ENCODE measurements around the gene SDR39U1.

SDR39U1 gene

GRCh38 chr14:24439257-24439656, 3.3 kb downstream of the SDR39U1 start:
- Mint-ChIP-seq H3K4me1 (ENCODE audit: low read depth in 2 of 2) (peaks cover 38 to 41% of the 10 kb centered on the region in 2 donors), H3K36me3 (ENCODE audit: insufficient read depth) (peaks cover 60% of the 10 kb centered on the region), H3K27ac (peak overlapping the region in 1 of 2 donors; percentile 79), H3K9me3 (no peaks in the 10 kb centered on the region), H3K4me3 (no peak overlapping the region), H3K27me3 (no peaks in the 10 kb centered on the region)
- no peak for DNase-seq
- ATAC-seq (replicated peaks) = no peak

DNA sequence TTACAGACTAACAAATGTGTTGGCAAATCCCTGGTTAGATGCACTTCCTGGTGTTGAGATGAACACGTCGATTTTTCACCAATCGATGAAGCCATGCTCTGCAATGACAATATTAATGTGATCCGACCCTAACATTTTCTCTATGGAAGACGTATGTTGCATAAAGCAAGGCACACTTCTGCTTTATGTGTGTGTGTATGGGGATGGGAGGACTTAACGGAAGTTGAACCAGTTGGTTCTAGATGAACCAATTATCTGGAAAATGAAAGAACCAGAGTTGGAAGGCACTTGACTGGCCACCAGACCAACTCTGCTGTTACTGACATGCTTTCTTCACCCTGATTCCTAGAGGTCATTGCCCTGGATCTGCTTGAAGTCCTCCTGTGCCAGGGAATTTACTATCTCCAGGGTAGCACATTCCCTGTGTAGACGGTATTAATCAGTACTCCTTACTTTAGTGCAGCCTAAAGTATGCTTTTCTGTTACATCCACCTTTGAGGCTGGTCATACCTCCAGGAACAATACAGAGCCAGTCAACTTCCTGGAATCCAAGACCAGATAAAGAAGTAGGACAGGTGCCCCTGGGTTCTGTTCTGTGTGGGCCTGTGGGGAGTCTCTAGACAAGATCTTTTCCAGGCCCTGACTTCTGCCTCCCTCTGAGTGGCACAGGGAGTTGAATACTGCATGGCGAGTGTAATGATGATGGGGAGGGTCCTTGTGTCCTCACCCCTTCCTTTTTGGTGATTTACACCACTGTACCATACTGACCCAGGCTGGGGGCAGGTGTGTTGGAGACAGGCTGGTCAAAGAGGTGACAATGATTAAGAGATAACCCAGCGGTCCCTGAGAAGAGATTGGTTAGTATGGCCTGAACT, 4.1 kb downstream of the SDR39U1 start:
- no peak overlapping the region for H3K4me3 Mint-ChIP-seq
- no peaks in the 10 kb centered on the region for H3K27me3 Mint-ChIP-seq
- H3K36me3 Mint-ChIP-seq (ENCODE audit: insufficient read depth) = peaks cover 61% of the 10 kb centered on the region
- no peaks in the 10 kb centered on the region for H3K9me3 Mint-ChIP-seq
- peak overlapping the region in 1 of 2 donors; percentile 79 for H3K27ac Mint-ChIP-seq
- DNase-seq (no peak), ATAC-seq (replicated peaks) (no peak)
- H3K4me1 Mint-ChIP-seq (ENCODE audit: low read depth in 2 of 2) = peaks cover 36 to 39% of the 10 kb centered on the region in 2 donors

DNA sequence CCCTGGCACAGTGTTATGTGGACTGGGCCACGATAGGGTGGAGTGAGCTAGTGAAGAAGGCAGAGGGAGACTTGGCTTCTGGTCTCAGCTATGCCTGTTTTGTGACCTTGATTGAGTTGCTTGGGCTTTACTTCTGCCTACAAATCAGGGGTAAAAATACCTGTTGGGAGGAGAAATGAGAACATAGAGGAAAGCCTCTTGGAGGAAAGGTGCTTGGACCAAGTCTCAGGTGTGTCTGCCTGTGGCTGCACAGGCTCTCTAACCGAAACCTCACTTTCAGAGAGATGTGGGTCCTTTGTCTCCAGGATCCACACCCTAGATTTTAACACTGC, 4.9 kb downstream of the SDR39U1 start:
- Mint-ChIP-seq H3K27ac (peak overlapping the region; percentile 54 to 85), H3K4me3 (no peak overlapping the region), H3K27me3 (no peaks in the 10 kb centered on the region), H3K36me3 (ENCODE audit: insufficient read depth) (peaks cover 64% of the 10 kb centered on the region), H3K4me1 (ENCODE audit: low read depth in 2 of 2) (peaks cover 34 to 39% of the 10 kb centered on the region in 2 donors), H3K9me3 (no peaks in the 10 kb centered on the region)
- ATAC-seq (replicated peaks) (no peak), DNase-seq (no peak)

DNA sequence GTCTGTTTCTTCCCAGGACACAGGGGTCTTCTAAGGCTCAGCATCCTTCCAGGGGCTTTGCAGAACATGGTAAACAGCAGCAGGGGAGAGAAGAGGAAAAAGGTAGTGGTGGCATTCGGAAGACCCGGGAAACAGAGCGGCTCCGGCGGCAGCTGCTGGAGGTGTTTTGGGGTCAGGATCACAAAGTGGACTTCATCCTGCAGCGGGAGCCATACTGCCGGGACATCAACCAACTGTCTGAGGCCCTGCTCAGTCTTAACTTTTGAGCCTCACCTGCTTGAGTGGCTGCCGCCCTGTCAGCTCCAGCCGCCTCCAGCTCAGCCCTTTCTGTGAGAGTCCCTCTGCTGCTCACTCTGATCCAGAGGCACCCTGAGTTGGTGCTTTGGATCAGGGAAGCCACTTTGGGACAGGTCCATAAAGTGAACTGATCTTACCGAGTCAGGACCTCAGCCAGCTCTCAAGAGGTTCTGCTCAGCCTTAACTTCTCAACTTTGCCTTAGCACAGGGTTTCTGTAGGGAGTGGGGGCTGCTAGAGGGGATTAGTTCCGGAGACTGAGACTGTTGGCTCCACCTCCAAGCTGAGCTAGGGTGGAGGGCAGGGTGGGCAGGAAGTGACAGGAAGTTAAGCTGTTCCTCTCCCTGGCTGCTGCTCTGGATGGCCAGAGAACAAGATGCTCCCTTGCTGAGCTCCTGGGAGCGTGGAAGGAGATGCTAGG, 5.4 kb downstream of the SDR39U1 start:
- H3K27ac Mint-ChIP-seq = peak overlapping the region; percentile 54 to 85
- peaks cover 62% of the 10 kb centered on the region for H3K36me3 Mint-ChIP-seq (ENCODE audit: insufficient read depth)
- H3K4me3 Mint-ChIP-seq = peak overlapping the region; percentile 14 to 22
- ATAC-seq (replicated peaks) (no peak), DNase-seq (no peak)
- no peaks in the 10 kb centered on the region for H3K27me3 Mint-ChIP-seq
- H3K9me3 Mint-ChIP-seq = no peaks in the 10 kb centered on the region
- peaks cover 30 to 36% of the 10 kb centered on the region in 2 donors for H3K4me1 Mint-ChIP-seq (ENCODE audit: low read depth in 2 of 2)

DNA sequence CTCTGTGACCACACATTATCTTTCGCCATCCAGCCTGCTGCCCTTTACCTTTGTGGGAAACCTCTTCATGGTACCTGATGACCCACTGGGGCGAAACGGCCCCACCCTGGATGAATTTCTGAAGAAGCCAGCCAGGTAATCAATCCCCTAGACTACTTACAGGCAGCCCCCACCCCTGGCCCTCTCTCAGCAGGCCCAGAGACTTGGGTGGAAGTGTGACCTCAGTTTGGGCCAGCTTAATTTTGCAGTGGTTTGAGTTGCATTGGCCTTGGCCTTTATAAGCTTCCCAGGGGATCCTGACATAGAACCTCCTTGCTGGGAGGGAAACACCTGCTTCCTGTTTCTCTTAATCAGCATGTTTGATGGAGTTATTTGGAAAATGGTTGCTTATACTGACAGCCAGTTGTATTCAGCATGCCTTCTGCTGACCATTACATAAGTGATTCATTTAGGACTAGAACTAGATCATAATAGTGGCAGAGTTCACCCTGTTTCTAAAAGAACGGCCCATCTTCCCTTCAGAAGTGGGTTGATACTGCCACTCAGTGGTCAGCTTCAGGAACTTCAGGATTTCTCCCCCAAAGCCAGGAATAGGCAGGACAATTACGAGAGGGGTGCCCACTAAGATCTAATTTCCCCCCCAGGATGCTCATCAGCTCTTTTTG, 6.1 kb downstream of the SDR39U1 start:
- H3K27me3 Mint-ChIP-seq = no peaks in the 10 kb centered on the region
- peak overlapping the region; percentile 31 to 85 for H3K27ac Mint-ChIP-seq
- ATAC-seq (replicated peaks) (peak; percentile 62), DNase-seq (peak; percentile 44 to 50 (median 44))
- H3K4me3 Mint-ChIP-seq = peak overlapping the region; percentile 14 to 22
- H3K36me3 Mint-ChIP-seq (ENCODE audit: insufficient read depth) = peaks cover 62% of the 10 kb centered on the region
- H3K4me1 Mint-ChIP-seq (ENCODE audit: low read depth in 2 of 2) = peaks cover 31 to 36% of the 10 kb centered on the region in 2 donors
- no peaks in the 10 kb centered on the region for H3K9me3 Mint-ChIP-seq

- peak overlapping the region; percentile 24 to 31 for H3K27ac Mint-ChIP-seq
- DNase-seq (no peak), ATAC-seq (replicated peaks) (no peak)
- H3K27me3 Mint-ChIP-seq = no peaks in the 10 kb centered on the region
- peaks cover 35 to 38% of the 10 kb centered on the region in 2 donors for H3K4me1 Mint-ChIP-seq (ENCODE audit: low read depth in 2 of 2)
- H3K9me3 Mint-ChIP-seq = no peaks in the 10 kb centered on the region
- no peak overlapping the region for H3K4me3 Mint-ChIP-seq
- H3K36me3 Mint-ChIP-seq (ENCODE audit: insufficient read depth) = peaks cover 67% of the 10 kb centered on the region
Measured at GRCh38 chr14:24435998-24436354, 6.6 kb downstream of the SDR39U1 start.

DNA sequence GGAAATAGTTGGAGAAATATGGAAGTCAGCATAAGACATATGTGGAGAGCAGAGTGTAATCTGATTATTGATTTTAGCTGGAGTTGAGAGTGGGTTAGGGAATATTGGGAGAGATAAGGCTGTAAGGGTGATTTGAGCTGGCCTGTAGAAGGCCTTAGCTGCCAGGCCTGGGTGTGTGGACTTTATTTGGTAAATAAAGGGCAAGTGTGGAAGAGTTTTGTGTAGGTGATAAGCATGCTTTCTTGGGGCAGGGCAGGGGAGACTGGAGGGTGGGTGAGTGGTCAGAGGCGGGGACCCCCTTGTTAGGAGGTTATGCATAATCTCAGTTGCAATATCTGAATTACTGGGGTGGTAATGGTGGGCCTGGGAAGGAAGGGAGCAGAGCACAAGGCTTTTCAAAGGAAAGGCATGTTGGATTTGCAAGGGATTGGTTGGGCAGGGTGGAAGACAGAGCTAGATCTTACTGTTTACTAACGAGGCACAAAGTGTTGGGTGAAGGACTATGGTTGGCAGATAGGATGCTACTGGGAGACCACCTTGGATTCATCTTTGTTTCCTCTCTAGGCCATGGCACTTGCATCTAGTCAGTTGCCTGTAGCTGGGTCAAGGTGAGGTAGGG, 7.3 kb downstream of the SDR39U1 start:
- Mint-ChIP-seq H3K9me3 (no peaks in the 10 kb centered on the region), H3K4me3 (no peak overlapping the region), H3K27me3 (no peaks in the 10 kb centered on the region), H3K27ac (peak overlapping the region; percentile 24 to 31), H3K4me1 (ENCODE audit: low read depth in 2 of 2) (peaks cover 37 to 40% of the 10 kb centered on the region in 2 donors), H3K36me3 (ENCODE audit: insufficient read depth) (peaks cover 74% of the 10 kb centered on the region)
- DNase-seq = no peak
- no peak for ATAC-seq (replicated peaks)

DNA sequence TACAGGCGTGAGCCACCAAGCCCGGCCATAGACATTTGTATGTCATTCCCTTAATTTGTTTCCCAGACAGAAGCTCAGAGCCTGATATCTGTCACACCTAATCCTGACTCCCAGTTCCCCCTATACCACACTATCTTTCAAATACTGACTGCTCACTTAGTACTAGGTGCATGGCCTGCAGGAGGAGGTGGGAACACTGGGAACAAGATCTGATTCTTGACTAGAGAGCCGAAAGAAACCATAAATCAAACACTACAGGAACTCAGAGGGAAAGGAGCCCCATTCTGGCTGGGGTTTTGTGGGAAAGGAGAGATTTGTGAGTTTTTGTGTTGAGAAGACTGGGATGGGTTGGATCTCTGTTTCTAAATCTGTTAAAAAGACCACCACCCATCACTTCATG, 7.9 kb downstream of the SDR39U1 start:
- DNase-seq (no peak), ATAC-seq (replicated peaks) (no peak)
- Mint-ChIP-seq H3K27me3 (no peaks in the 10 kb centered on the region), H3K4me1 (ENCODE audit: low read depth in 2 of 2) (peaks cover 38 to 40% of the 10 kb centered on the region in 2 donors), H3K9me3 (no peaks in the 10 kb centered on the region), H3K36me3 (ENCODE audit: insufficient read depth) (peaks cover 74% of the 10 kb centered on the region), H3K4me3 (no peak overlapping the region), H3K27ac (peak overlapping the region in 1 of 2 donors; percentile 24)

DNA sequence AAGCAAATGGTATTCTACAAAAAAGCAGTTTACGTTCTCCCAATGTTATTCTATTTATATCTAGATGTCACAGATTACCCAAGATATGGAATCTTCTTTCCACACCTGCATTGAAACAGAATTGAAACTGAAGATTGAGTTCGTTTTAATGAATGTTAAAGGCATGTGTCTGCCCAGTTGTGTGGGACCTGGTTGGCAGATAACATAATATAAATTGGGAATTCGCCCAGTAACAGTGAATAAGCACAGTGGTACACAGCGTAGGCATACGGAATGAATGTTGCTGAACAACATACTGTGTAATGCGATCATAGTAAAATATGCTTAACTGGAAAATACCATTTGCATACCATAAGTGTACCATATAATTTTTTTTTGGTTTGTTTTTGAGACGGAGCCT, 8.5 kb downstream of the SDR39U1 start:
- Mint-ChIP-seq H3K36me3 (ENCODE audit: insufficient read depth) (peaks cover 72% of the 10 kb centered on the region), H3K27ac (peak overlapping the region in 1 of 2 donors; percentile 24), H3K4me3 (no peak overlapping the region), H3K4me1 (ENCODE audit: low read depth in 2 of 2) (peaks cover 43 to 44% of the 10 kb centered on the region in 2 donors), H3K9me3 (no peaks in the 10 kb centered on the region), H3K27me3 (no peaks in the 10 kb centered on the region)
- ATAC-seq (replicated peaks) (no peak), DNase-seq (no peak)

DNA sequence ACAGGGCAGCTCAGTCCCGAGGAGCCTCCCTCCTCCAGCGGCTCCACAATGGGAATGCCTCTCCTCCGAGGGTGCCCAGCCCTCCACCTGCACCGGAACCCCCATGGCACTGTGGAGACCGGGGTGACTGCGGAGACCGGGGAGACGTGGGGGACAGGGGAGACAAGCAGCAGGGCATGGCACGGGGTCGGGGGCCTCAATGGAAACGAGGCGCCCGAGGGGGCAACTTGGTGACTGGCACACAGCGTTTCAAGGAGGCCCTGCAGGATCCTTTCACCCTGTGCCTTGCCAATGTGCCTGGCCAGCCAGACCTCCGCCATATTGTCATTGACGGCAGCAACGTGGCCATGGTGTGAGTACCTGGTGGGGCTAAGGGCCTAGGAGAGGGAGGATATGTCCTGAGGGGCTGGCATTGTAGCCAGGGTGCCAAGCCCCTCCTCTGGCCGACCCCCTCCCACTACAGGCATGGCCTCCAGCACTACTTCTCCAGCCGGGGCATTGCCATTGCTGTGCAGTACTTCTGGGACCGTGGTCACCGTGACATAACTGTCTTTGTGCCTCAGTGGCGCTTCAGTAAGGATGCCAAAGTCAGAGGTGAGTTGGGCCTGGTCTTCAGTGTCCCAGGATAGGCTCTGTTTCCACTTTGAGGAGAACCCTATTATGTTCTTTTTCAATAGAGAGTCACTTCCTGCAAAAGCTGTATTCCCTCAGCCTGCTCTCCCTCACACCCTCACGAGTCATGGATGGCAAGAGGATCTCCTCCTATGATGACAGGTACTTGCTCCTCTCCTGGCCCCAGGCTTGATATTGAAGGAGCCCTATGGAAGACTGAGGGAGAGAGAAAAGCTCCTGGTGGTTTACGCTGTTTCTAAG, 10.1 kb downstream of the SDR39U1 start:
- Mint-ChIP-seq H3K9me3 (no peaks in the 10 kb centered on the region), H3K36me3 (ENCODE audit: insufficient read depth) (peaks cover 65% of the 10 kb centered on the region), H3K27me3 (no peaks in the 10 kb centered on the region), H3K4me3 (peak overlapping the region; percentile 84 to 86), H3K4me1 (ENCODE audit: low read depth in 2 of 2) (peaks cover 39 to 44% of the 10 kb centered on the region in 2 donors), H3K27ac (peak overlapping the region; percentile 97 to 99)
- ATAC-seq (replicated peaks) = no peak
- DNase-seq = no peak

DNA sequence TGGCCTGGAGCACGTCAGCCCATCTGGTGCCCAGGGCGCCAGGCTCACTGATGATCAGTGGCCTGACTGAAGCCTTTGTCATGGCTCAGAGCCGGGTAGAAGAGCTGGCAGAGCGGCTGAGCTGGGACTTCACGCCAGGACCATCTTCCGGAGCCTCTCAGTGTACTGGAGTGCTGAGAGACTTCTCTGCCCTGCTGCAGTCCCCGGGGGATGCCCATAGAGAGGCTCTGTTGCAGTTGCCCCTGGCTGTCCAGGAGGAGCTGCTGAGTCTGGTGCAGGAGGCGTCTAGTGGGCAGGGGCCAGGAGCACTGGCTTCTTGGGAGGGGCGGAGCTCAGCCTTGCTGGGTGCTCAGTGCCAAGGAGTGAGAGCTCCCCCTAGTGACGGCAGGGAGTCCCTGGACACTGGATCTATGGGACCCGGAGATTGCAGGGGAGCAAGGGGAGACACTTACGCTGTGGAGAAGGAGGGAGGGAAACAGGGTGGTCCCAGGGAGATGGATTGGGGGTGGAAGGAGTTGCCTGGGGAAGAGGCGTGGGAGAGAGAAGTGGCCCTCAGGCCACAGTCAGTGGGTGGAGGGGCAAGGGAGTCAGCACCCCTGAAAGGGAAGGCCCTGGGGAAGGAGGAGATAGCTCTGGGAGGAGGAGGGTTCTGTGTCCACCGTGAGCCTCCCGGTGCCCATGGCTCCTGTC, 10.9 kb downstream of the SDR39U1 start:
- Mint-ChIP-seq H3K27ac (peak overlapping the region; percentile 97 to 99), H3K4me1 (ENCODE audit: low read depth in 2 of 2) (peaks cover 34 to 39% of the 10 kb centered on the region in 2 donors), H3K9me3 (no peaks in the 10 kb centered on the region), H3K36me3 (ENCODE audit: insufficient read depth) (peaks cover 57% of the 10 kb centered on the region), H3K27me3 (no peaks in the 10 kb centered on the region), H3K4me3 (peak overlapping the region; percentile 84 to 86)
- ATAC-seq (replicated peaks) = peak; percentile 54
- DNase-seq = peak; percentile 85 to 87 (median 87)

Data from effector memory CD8-positive, alpha-beta T cell (primary cell).